HG03460 (cell line): ENCODE data around the gene STN1.
A peak's percentile ranks its signal among the peaks of the same experiment; 100 is the strongest.

Experiments
- ATAC-seq: cut with Tn5 transposase; IDR thresholded peaks from one replicate; pipeline ENCODE4 v1.9.1; 2021; ENCODE audit not compliant: unreplicated experiment

STN1 gene

GRCh38 chr10:103929381-103929921 is 11.5 kb upstream of the STN1 start:
- ATAC-seq, result no peak

DNA sequence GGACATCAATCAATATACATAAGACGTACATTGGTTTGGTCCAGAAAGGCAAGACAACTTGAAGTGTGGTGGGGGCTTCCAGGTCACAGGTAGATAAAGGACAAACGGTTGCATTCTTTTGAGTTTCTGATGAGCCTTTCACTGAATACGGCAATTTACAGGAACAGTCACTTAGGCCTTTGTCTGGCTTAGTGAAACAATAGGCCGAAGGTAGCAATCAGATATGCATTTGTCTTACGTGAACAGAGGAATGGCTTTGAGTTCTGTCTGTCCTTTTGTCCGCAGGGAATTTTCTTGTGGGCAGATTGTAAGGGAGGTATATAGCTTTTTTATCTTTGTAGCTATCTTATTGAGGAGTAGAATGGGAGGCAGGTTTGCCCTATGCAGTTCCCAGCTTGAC is 10.8 kb upstream of the STN1 start:
- no peak for ATAC-seq

DNA sequence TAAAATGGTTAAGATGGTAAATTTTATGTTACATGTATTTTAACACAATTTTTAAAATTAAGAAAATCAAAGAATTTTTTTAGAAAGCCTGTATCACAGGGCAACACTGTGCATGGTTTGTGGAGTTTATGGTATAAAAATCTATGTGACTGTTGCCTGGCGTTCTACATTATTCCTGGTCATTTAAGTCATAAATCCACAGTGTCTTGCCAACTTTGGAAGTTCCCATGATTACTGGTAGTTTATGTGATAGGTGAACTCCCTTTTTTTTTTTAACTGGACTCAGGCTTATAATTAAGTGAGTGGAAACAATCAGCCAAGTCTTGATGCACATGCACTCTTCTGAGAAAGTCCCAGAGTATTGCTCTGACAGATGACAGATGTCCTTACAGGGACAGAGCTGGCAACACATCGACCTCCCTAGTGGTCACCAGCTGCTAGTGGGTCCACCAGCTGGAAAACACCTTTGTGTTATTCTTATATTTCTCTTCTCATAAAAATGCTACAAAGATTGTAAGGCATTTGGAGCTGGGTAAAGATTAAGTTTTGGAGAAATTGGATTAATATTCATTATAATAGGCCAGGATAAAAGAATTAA is 8.8 kb upstream of the STN1 start:
- no peak for ATAC-seq

DNA sequence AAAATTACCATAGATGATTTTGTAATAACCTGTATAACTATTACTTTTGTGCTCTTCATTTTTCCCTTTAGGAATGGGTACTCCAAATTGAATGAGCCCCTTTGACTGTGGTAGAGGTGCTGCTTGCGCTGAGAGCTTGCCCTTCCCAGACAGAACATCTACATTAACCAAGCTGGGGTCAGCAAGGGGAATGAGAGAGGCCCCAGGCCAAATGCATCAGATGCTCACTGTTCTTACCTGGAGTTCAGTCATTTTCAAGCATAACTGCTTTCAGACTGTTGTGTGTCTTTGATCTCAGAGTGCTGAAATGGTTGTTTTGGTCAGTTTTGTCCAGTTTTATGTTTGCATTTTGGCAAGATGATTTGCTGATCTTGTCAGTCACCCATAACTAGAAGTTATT is 7.6 kb upstream of the STN1 start:
- ATAC-seq, result no peak

DNA sequence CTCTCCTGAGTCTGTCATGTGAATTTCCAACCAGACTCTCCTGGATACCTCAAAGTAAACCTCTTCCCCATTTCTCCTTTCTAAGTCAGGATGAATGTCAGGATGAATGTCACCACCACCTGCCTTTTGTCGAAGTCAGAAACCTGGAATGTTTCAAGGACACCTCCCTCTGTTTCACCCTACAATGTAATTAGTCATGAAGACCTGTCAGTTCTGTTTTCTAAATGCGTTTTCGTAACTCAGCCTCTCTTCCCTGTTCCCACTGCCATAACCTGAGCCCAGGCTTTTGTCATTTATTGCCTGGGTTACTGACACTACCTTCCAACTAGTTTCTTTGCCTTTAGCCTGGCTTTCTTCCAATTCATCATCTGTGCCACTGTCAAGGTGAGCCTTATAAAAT is 5.5 kb upstream of the STN1 start:
- no peak for ATAC-seq

- no peak for ATAC-seq
Measured at GRCh38 chr10:103922659-103923058, 4.7 kb upstream of the STN1 start.

- no peak for ATAC-seq
Measured at GRCh38 chr10:103921750-103922195, 3.8 kb upstream of the STN1 start.

DNA sequence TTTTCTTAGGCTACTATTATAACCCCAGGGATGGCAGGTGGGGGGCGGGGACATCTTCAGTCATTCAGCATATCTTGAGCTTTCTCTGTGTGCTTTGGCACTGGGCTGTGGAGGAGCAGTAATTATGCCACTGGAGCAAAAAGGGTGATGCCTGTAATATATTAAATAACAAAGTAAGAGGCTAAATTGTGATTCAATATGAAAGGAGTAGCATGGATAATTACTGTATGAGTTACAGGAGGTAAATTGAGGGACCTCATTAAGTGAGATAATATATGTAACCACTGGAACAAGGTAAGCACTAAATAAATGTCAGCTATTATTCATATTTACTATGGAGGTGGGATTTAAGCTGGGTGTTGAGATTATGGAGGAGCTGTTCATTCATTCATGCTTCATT is 3.3 kb upstream of the STN1 start:
- no peak for ATAC-seq

DNA sequence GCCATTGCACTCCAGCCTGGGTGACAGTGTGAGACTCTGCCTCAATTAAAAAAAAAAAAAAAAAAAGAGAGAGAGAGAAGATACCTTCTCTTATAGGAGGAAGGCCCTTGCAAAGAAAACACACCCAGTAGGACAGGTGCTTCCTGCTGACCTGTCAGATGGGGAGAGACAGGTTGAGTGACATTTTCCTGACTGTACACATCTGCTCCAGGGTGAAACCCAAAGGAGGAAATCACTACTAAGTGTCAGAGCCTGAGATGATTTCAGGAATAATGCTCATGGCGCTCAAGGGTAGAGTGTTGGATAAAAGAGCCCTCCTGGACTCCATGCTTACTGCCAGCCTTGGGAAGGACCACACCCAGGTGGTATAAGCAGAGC is 1.7 kb upstream of the STN1 start:
- no peak for ATAC-seq

DNA sequence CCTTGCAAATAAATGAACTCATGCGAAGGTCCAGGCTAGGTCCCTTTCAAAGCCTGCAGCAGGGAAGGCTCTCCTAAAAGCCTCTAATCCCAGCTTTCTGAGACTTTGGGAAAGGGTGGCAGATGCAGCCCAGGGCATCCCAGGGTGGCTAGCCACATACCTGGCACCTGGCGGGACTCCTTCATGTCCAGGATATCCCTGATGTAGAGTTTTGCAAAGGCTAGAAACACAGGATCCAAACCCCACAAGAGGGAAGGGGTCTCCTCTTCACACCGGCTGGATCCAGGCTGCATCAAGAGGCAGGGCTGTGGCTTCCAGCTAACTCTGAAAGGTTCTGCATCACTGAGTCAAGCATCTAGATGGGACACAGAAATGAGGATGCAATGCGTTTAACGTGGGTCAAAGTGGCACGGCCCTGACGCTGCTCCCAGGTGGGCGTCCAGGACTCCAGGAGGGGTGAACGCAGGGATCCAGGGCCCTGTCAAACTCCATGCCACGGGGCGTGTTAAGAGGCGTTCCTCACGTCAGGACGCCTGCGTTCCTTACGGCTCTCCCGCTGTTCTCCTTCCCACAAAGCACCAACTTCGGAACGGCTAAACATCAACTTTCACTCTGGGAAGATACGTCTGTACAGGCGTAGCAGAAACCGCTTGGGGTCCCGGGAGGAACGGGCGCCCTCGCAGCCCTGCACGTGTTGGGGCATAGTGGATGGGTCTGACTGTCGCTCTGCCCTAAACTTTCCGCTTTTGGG is 507 bp downstream of the STN1 start:
- ATAC-seq, result peak; percentile 18

DNA sequence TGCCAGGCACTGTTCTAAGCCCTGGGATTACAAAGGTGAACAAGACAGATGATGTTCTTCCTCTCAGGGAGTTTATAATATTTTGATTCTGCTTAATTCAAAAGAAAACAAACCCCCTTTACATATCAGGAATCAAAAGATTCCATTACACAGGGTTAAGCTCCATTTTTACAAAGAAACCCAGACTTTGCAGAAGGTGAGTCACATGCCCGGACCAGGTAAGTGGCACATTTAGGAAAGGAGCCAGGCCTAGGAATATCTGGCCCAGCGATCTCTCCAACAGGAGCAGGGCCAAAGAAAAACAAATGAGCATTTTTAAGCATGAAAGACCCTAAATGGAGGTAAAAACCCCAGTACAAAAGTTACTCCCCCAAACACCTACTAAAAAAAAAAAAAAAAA is 1.1 kb downstream of the STN1 start:
- no peak for ATAC-seq

DNA sequence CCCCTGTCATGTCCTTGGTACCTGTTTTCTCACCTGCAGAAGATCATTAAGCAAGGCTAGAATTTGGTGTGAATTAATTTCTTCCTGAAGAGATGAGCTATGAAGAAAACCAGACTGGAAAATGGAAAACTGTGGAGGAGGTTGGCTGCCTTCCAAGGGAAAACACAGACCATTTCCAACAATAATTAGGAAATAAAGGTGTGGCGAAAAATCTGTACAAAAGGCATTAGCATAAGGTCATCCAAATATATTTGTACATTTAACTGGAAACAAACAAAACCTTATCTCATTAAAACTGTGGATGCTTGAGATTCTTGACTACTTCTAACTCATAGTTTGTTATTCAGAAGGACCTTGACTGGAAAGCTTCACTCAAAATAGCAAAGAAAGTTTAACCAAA is 1.7 kb downstream of the STN1 start:
- no peak for ATAC-seq

DNA sequence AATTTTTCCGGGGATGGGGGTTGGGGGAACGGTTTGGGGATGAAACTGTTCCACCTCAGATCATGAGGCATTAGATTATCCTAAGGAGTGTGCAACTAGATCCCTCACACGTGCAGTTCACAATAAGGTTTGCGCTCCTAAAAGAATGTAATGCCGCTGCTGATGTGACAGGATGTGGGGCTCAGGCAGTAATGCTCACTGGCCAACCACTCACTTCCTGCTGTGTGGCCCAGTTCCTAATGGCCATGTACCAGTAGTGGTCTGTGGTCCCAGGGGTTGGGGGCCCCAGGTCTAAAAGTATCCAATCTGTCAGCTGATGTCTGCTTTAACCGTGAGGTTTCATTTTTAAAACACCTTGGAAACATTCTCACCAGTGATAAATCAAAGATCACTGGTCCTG is 2.2 kb downstream of the STN1 start:
- ATAC-seq, result no peak

DNA sequence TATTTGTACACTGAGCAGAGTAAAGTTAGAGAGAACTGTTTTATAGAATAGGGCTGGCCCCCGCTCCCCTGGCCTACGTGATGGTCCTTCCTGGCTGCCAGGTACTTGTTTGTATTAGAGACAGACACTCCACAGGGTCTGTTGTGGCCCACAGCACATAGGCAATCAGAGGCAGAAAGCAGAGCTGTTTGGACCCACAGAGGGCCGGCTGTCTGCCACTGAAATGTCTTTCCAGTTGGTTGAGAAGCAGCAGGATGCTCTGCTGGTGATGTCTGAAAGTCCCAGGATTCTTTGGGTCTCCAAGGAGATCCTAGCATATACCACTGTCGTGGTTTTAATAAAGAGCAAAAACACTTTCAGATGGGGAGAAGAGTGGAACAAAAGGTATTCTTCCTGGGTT is 5.2 kb downstream of the STN1 start:
- no peak for ATAC-seq

DNA sequence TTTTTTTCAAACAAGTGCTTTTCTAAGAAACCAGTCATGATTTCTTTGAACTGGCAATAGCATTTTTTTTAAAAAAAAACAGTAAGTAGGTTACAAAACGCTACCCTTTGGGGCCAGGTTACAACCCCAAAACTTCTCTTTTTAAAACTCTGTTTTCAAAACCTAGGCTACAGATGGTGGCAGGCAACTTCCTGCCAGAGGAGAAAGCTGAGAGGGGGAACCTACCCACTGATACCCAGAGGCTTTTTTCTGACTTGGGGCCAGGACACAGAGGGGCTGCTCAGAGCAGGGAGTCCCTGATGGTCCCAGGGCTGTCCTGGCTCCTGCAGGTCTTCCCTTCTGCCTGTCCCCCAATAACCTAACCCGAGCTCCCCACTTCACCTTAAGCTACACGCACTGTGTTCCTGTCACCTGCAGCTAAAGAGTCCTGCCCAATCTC is 6.9 kb downstream of the STN1 start:
- no peak for ATAC-seq

DNA sequence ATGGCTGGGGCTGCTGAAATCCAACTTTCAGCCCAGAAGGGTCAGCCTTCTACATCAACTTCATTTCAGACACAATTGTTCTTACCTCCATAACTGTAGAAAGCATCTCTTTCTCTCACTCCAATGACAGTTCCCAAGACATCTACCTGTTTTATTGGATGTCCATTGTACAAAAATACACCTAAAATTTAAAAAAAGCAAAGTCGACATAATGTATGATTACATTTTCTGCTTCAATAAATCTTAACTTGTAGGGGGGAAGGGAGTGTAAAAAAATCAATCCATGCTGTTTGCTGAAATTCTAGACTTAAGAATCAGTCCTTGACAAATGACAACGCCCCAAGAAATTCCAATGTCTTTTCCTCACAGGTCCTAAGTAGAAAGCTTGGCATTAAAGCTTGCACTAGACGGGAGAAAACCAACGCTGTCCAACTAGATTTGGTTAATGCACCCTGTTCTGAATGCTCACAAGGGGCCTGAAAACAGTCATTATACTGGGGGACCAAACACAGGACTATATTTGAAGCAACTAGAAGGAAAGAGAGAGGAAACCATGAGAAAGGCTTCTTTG is 7.5 kb downstream of the STN1 start:
- ATAC-seq, result no peak

- no peak for ATAC-seq
Measured at GRCh38 chr10:103905441-103905840, 12.5 kb downstream of the STN1 start.

DNA sequence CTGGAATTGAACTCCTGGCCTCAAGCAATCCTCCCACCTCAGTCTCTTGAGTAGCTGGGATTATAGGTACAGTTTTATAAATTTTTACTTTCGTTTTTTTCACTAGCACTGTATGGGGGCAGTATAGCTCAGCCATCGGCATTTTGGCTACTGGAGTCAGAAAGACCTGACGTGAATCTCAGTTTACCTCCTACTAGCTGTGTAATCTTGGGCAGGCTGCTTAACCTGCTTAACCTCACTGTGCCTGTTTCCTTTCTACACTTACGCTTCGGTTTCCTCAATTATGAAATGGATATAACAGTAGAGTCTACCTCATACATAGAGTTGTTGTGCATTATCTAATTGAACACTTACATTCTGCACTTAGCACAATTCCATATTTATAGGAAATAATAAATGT is 16.7 kb downstream of the STN1 start:
- ATAC-seq, result no peak

GRCh38 chr10:103899312-103899711 is 18.7 kb downstream of the STN1 start:
- no peak for ATAC-seq

- no peak for ATAC-seq
Measured at GRCh38 chr10:103897241-103897774, 20.7 kb downstream of the STN1 start.

- no peak for ATAC-seq
Measured at GRCh38 chr10:103896225-103896624, 21.8 kb downstream of the STN1 start.
